PC-9 (cell line): ENCODE measurements around the gene MPND. TPM values are rescaled to one million over a fixed set of nuclear protein-coding genes. Genes with fewer than 3 reads are reported as not detected.

ENCODE experiments used
- BruUV-seq: library from RNA; stranded (reverse); fragments of 400-500 nt; replicated peaks from 2 replicates; lab custom pipeline; 2021; lab: Mats Ljungman, UMichigan
- CTCF ChIA-PET: fragments of 300-600 bp; sonication (Branson Sonifier 250); formaldehyde crosslinking; loops from one replicate; lab custom pipeline; 2022; ENCODE audit warnings: antibody characterized with exemption; lab: Charles Lee
- POLR2A ChIA-PET: fragments of 300-600 bp; sonication (Branson Sonifier 250); formaldehyde crosslinking; loops from one replicate; lab custom pipeline; 2022; ENCODE audit warnings: antibody characterized with exemption; ENCODE audit not compliant: unreplicated experiment; lab: Charles Lee
- DNase-seq, 2 experiments: peaks; one replicate each; pipeline versions ENCODE4 v3.0.0 to v3.0.0-alpha.2; 2015 to 2022; ENCODE audit warnings: mixed read lengths in 1 of 2
- H2AFZ ChIP-seq: fragments of 200-600 bp; sonication (generic); 2 replicates; pipeline ENCODE4 v1.8.1; 2017; ENCODE audit warnings: antibody characterized with exemption
- H3F3A ChIP-seq: fragments of 200-600 bp; sonication (generic); 2 replicates; pipeline ENCODE4 v1.8.1; 2017; ENCODE audit warnings: antibody characterized with exemption, mild to moderate bottlenecking, low read depth; ENCODE audit not compliant: insufficient read depth
- H3K27ac ChIP-seq: fragments of 200-600 bp; sonication (generic); 2 replicates; pipeline ENCODE4 v1.6.1; 2016; ENCODE audit warnings: mixed run types
- H3K27me3 ChIP-seq: fragments of 200-600 bp; sonication (generic); 2 replicates; pipeline ENCODE4 v1.6.1; 2016; ENCODE audit warnings: low read depth, mixed run types; ENCODE audit not compliant: insufficient read depth
- H3K36me3 ChIP-seq: fragments of 200-600 bp; sonication (generic); 2 replicates; pipeline ENCODE4 v1.6.1; 2016; ENCODE audit warnings: low read depth, mixed run types
- H3K4me1 ChIP-seq: fragments of 200-600 bp; sonication (generic); replicated peaks from 2 replicates; pipeline ENCODE4 v1.6.1; 2016; ENCODE audit warnings: mixed run types; ENCODE audit not compliant: insufficient read depth
- H3K4me2 ChIP-seq: fragments of 200-600 bp; sonication (generic); 2 replicates; pipeline ENCODE4 v1.6.1; 2017; ENCODE audit warnings: mixed run types
- H3K4me3 ChIP-seq: fragments of 200-600 bp; sonication (generic); 2 replicates; pipeline ENCODE4 v1.6.1; 2016; ENCODE audit warnings: mixed run types
- H3K79me2 ChIP-seq: fragments of 200-600 bp; sonication (generic); 2 replicates; pipeline ENCODE4 v1.6.1; 2017; ENCODE audit warnings: low read depth, mixed run types
- H3K9me2 ChIP-seq: fragments of 200-600 bp; sonication (generic); 2 replicates; pipeline ENCODE4 v1.8.1; 2017; ENCODE audit warnings: mild to moderate bottlenecking; ENCODE audit not compliant: insufficient read depth
- H3K9me3 ChIP-seq: fragments of 200-600 bp; sonication (generic); 2 replicates; pipeline ENCODE4 v1.8.1; 2016; ENCODE audit warnings: low read depth; ENCODE audit not compliant: insufficient read depth
- H4K20me1 ChIP-seq: fragments of 200-600 bp; sonication (generic); 2 replicates; pipeline ENCODE4 v1.8.1; 2017; ENCODE audit not compliant: insufficient read depth
- EZH2 ChIP-seq: fragments of 200-600 bp; sonication (generic); IDR thresholded peaks from 2 replicates; pipeline ENCODE4 v1.8.0; 2017; ENCODE audit warnings: antibody characterized with exemption, low read depth
- intact Hi-C: fragments of 100-400 bp; cut with micrococcal nuclease; formaldehyde crosslinking; loops from one replicate; pipeline ENCODE4 v1.10.0; 2022; ENCODE audit not compliant: unreplicated experiment
- total RNA-seq: library from RNA; stranded (reverse); gene quantifications from 2 replicates; pipeline ENCODE4 v1.2.3, GENCODE V29; 2021
- TF ChIP-seq, protein P1 (sequence below): fragments of 200-600 bp; sonication (generic); conservative IDR thresholded peaks from 2 replicates; pipeline ENCODE4 v1.6.1; 2017; ENCODE audit warnings: mixed run types, antibody characterized with exemption, mild to moderate bottlenecking, moderate library complexity

MPND gene
- total RNA-seq, 1 experiment from 2014 or later = 12.6 TPM

DNA sequence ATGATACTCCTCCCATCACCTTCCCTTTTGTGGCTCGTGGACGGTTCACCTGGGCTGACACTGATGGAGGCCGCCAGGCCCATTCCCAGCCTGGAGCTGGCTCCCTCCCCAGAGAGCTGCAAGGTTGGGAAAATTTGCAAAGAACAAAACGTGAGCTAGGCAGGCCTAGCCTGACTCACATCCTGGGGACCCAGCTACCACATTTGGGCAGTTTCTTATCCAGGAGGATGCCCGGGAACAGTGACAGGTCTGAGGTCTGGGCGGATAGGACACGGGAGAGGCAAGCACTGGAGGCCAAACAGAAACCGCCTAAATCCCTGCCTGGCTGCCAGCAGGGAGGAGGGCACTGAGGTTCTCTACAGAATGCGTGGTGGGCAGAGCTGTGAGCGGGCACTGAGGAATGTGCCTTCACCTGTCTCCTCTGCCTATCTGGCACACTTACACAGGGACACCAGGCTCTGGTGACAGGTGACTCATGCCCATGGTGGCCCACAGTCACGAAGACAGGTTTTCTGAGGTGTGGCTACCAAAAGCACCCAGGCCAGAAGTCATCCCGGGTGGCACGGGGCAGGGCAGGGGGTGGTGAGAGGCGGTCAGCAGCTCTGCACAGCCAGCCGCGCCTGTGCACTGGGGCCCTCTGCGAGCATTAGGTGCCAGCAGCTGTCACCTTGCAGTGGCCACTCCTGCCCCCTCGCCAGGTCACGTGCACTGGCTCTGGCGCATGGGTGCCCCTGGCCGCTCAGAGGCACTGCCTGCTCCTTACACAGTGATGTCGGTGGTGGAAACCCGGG, 33.8 kb downstream of the MPND start:
- H3K27ac ChIP-seq = peak overlapping the region; percentile 95
- no peak overlapping the region for H2AFZ ChIP-seq
- H3K9me3 ChIP-seq = no peaks in the 10 kb centered on the region
- POLR2A ChIA-PET = no interaction called here
- CTCF ChIA-PET = interaction anchor here (1.0 kb wide), 1 partner anchor 25 kb away, joined by 3 read pairs; the partner anchor contains the start of gene CHAF1A
- peaks cover 68% of the 10 kb centered on the region for H3K4me1 ChIP-seq
- H3K36me3 ChIP-seq = no peaks in the 10 kb centered on the region
- peak; percentile 86 to 93 for DNase-seq
- H3F3A ChIP-seq = peaks cover 56% of the 10 kb centered on the region
- no peaks in the 10 kb centered on the region for H3K27me3 ChIP-seq
- no TSS peak for BruUV-seq
- peaks cover 17% of the 10 kb centered on the region for H4K20me1 ChIP-seq
- H3K4me2 ChIP-seq = peak overlapping the region; percentile 80
- peak overlapping the region; percentile 26; the same call in 1 of the 2 replicates for H3K4me3 ChIP-seq
- TF ChIP-seq, protein P1, sequence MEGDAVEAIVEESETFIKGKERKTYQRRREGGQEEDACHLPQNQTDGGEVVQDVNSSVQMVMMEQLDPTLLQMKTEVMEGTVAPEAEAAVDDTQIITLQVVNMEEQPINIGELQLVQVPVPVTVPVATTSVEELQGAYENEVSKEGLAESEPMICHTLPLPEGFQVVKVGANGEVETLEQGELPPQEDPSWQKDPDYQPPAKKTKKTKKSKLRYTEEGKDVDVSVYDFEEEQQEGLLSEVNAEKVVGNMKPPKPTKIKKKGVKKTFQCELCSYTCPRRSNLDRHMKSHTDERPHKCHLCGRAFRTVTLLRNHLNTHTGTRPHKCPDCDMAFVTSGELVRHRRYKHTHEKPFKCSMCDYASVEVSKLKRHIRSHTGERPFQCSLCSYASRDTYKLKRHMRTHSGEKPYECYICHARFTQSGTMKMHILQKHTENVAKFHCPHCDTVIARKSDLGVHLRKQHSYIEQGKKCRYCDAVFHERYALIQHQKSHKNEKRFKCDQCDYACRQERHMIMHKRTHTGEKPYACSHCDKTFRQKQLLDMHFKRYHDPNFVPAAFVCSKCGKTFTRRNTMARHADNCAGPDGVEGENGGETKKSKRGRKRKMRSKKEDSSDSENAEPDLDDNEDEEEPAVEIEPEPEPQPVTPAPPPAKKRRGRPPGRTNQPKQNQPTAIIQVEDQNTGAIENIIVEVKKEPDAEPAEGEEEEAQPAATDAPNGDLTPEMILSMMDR = no peak
- no peak for TF ChIP-seq EZH2
- peaks cover 30% of the 10 kb centered on the region for H3K79me2 ChIP-seq
- intact Hi-C loops = loop anchor here (5.0 to 10.0 kb wide), 2 partner anchors 348 to 390 kb away; partner anchors contain the start of genes DPP9 and EEF2
- H3K9me2 ChIP-seq = no peaks in the 10 kb centered on the region

GRCh38 chr19:4378886-4379285, 35.5 kb downstream of the MPND start:
- H3K27ac ChIP-seq = no peak overlapping the region
- BruUV-seq = no TSS peak
- no peak overlapping the region for H3K4me3 ChIP-seq
- no peaks in the 10 kb centered on the region for H3K27me3 ChIP-seq
- no peaks in the 10 kb centered on the region for H3K9me3 ChIP-seq
- DNase-seq = no peak
- H2AFZ ChIP-seq = no peak overlapping the region
- TF ChIP-seq EZH2 = no peak
- TF ChIP-seq, protein P1 = no peak
- H3K36me3 ChIP-seq = no peaks in the 10 kb centered on the region
- ChIA-PET POLR2A (interaction anchor here (0.6 kb wide), 1 partner anchor 448 kb away, joined by 3 read pairs; no protein-coding TSS in a partner anchor), CTCF (no interaction called here)
- H3K4me1 ChIP-seq = peaks cover 61% of the 10 kb centered on the region
- no peaks in the 10 kb centered on the region for H3K9me2 ChIP-seq
- peak overlapping the region; percentile 36; the same call in 1 of the 2 replicates for H3K4me2 ChIP-seq
- H3F3A ChIP-seq = peaks cover 56% of the 10 kb centered on the region
- peaks cover 18% of the 10 kb centered on the region for H3K79me2 ChIP-seq
- H4K20me1 ChIP-seq = peaks cover 17% of the 10 kb centered on the region
- intact Hi-C loops = loop anchor here (1.0 to 10.0 kb wide), 3 partner anchors 9 to 392 kb away; partner anchors contain the start of genes DPP9 and EEF2

DNA sequence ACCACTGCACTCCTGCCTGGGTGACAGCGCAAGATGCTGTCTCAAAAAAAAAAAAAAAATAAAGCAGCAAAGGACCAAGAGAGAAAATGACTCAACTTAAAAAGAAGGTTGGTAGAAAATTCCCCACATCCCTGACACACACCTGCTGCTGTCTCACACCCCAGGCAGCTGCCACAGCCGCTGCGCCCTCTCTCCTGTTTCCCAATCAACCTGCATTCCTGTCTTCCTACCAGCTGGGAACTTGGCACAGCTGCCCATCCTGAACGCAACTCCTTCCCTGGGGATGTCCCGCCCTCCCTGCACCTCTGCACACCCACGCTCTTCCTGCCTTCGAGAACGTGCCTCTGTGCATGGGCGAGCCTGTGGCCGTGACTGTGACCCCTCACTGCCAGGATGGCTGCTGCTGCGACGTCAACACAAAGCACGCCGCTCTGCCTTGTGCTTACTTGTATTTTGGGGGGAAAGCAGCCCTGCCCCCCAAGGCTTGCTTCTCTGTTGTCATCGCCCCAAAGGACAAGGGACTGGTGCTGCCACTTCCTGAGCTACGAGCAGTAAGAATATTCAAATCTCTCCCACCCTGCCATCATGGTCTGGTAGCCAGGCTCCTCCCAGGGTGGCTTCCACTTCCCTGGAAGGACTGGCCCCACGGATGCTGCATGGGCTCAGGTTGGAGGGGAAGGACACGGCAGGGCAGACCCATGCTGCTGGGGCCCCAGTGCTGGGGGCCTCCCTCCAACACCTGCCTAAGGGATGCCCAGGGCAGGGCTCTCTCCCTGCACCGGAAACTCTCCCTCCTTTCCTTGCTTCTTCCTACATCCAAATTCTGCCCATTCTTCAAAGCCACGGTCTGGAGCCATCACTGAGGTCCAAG, 36.3 kb downstream of the MPND start:
- no peak overlapping the region for H3K4me3 ChIP-seq
- intact Hi-C loops = loop anchor here (1.0 to 10.0 kb wide), 3 partner anchors 9 to 392 kb away; partner anchors contain the start of genes DPP9 and EEF2
- peak; percentile 77 to 88 for DNase-seq
- no peak overlapping the region for H3K27ac ChIP-seq
- peaks cover 17% of the 10 kb centered on the region for H4K20me1 ChIP-seq
- H3K79me2 ChIP-seq = peaks cover 18% of the 10 kb centered on the region
- POLR2A ChIA-PET = interaction anchor here (0.6 kb wide), 1 partner anchor 447 kb away, joined by 3 read pairs; no protein-coding TSS in a partner anchor
- no peaks in the 10 kb centered on the region for H3K27me3 ChIP-seq
- BruUV-seq = no TSS peak
- no peak overlapping the region for H2AFZ ChIP-seq
- H3K4me1 ChIP-seq = peaks cover 53% of the 10 kb centered on the region
- H3K4me2 ChIP-seq = peak overlapping the region; percentile 65
- no peaks in the 10 kb centered on the region for H3K9me3 ChIP-seq
- peaks cover 50% of the 10 kb centered on the region for H3F3A ChIP-seq
- CTCF ChIA-PET = no interaction called here
- TF ChIP-seq, protein P1 = no peak
- no peak for TF ChIP-seq EZH2
- no peaks in the 10 kb centered on the region for H3K36me3 ChIP-seq
- H3K9me2 ChIP-seq = no peaks in the 10 kb centered on the region
